GM21619 (cell line): ENCODE data around the gene PFKFB3.
"Not testable (repeated sequence)": the region's sequence is repeated elsewhere in the genome, so short reads cannot be mapped to it uniquely, and the experiment has no call there.

ENCODE experiments used
- ATAC-seq: cut with Tn5 transposase; IDR thresholded peaks from one replicate; pipeline ENCODE4 v1.9.1; 2021; ENCODE audit not compliant: unreplicated experiment

The PFKFB3 gene

DNA sequence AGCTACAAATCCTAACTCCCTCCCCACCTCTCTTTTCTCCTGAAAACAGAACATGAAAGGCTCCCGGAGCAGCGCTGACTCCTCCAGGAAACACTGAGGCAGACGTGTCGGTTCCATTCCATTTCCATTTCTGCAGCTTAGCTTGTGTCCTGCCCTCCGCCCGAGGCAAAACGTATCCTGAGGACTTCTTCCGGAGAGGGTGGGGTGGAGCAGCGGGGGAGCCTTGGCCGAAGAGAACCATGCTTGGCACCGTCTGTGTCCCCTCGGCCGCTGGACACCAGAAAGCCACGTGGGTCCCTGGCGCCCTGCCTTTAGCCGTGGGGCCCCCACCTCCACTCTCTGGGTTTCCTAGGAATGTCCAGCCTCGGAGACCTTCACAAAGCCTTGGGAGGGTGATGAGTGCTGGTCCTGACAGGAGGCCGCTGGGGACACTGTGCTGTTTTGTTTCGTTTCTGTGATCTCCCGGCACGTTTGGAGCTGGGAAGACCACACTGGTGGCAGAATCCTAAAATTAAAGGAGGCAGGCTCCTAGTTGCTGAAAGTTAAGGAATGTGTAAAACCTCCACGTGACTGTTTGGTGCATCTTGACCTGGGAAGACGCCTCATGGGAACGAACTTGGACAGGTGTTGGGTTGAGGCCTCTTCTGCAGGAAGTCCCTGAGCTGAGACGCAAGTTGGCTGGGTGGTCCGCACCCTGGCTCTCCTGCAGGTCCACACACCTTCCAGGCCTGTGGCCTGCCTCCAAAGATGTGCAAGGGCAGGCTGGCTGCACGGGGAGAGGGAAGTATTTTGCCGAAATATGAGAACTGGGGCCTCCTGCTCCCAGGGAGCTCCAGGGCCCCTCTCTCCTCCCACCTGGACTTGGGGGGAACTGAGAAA lies 30.4 kb downstream of the PFKFB3 start:
- ATAC-seq: no peak

DNA sequence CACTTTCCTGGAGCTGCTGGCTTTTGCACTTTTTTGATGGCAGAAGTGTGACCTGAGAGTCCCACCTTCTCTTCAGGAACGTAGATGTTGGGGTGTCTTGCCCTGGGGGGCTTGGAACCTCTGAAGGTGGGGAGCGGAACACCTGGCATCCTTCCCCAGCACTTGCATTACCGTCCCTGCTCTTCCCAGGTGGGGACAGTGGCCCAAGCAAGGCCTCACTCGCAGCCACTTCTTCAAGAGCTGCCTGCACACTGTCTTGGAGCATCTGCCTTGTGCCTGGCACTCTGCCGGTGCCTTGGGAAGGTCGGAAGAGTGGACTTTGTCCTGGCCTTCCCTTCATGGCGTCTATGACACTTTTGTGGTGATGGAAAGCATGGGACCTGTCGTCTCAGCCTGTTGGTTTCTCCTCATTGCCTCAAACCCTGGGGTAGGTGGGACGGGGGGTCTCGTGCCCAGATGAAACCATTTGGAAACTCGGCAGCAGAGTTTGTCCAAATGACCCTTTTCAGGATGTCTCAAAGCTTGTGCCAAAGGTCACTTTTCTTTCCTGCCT lies 31.1 kb downstream of the PFKFB3 start:
- ATAC-seq: no peak

DNA sequence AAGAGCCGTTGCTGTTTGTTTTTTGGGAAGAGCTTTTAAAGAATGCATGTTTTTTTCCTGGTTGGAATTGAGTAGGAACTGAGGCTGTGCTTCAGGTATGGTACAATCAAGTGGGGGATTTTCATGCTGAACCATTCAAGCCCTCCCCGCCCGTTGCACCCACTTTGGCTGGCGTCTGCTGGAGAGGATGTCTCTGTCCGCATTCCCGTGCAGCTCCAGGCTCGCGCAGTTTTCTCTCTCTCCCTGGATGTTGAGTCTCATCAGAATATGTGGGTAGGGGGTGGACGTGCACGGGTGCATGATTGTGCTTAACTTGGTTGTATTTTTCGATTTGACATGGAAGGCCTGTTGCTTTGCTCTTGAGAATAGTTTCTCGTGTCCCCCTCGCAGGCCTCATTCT lies 31.6 kb downstream of the PFKFB3 start:
- ATAC-seq: no peak

DNA sequence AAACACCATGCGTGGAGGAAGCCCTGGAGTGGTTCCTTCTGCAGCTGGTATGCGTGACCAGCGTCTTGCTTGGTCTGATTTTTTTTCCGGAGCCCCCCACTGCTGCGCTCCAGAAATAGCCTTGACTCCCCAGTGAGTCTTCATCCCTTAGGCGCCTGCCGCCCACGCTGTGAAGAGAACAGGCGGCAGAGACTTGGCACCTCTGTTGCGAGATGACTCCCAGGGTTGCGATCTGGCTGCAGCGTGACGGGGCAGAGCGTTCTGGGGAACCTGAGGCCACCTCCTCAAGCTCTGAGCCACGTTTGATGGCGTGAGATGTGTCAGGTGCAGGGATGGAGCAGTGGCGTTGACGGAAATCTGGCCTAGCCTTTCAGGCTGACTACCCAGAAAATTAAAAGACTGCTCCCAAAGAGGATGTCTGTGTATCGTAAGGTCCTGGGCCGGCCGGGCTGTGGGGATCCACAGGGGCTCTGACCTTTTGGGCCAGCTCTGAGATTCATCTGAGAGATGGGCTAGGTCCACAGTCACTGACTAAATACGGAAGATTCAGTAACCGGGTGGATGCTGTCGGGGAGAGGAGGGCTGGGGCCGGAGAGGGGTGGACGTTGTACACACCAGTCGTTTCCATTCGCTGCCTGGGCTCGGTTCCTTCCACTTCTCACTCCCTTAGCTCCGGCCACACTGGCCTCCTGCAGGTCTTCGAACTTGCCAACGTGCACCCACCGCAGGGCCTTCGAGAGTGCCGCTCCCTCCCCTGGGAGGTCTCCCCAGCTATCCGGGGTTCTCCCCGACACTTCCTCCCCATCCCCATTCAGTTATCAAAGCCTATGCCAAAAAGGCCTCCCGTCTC lies 33.8 kb downstream of the PFKFB3 start:
- no peak for ATAC-seq

DNA sequence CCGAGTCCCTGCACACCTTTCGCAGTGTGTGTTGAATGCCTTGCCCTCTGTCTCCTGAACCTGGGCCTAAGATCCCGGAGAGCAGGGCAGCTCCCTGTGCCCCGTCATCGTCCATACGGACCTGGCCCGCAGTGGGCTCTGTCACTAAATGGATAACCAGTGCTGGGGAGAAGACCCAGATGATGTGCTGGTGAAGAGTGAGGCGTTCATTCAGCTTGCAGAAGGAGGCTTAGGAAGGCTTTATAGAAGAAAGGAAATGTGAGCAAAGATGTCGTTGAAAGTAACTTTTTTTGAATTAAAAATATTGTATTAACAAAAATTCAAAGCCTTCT lies 34.4 kb downstream of the PFKFB3 start:
- no peak for ATAC-seq

DNA sequence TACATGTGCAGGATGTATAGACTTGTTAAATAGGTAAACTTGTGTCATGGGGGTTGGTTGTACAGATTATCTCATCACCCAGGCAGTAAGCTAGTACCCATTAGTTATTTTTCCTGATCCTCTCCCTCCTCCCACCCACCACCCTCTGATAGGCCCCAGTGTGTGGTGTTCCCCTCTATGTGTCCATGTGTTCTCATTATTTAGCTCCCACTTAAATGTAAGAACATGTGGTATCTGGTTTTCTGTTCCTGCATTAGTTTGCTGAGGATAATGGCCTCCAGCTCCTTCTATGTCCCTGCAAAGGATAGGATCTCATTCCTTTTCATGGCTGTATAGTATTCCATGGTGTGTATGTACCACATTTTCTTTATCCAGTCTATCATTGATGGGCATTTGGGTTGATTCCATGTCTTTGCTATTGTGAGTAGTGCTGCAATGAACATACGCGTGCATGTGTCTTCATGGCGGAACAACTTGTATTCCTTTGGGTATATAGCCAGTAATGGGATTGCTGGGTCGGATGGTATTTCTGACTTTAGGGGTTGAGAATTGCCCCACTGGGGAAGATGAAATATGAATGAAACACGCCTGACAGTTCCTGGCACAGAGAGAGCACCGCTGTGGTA lies 36.0 kb downstream of the PFKFB3 start:
- ATAC-seq: not testable (repeated sequence)

DNA sequence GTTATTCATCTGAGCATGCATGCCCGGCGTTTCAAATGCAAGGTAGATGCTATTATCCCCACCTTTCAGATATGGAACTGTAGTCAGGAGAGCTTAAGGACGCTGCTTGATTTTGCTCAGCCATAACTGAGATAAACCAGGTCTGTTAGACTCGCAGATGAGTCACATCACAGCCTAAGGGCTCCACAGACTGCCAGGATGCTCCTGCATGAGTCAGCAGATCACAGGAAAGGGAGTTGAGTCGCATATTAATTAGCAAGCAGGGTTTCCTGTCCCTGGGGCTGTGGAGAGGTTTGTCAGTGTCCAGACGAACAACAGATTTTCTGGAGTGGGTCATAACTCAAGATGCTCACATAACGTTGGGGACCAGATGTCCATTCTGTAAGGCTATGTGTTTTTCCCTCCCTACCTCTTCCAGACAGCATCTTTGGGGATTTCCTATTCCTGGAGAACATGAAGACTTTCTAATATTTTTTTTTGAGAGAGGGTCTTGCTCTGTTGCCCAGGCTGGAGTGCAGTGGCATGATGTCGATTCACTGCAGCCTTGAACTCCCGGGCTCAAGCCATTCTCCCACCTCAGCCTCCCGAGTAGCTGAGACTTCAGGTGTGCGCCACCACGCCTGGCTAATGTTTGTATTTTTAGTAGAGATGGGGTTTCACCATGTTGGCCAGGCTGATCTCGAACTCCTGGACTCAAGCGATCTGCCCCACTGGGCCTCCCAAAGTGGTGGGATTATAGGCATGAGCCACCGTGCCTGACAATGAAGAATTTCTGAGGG lies 36.7 kb downstream of the PFKFB3 start:
- no peak for ATAC-seq

DNA sequence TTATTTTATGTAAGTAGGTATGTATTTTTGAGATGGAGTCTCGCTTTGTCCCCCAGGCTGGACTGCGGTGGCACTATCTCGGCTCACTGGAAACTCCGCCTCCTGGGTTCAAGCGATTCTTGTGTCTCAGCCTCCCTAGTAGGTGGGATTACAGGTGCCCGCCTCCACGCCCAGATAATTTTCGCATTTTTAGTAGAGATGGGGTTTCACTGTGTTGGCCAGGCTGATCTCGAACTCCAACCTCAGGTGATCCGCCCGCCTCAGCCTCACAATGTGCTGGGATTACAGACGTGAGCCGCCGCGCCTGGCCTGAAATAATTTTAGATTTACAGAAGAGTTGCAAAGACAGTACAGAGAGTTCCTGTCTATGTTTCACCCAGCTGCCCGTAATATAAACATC lies 37.5 kb downstream of the PFKFB3 start:
- ATAC-seq: no peak

DNA sequence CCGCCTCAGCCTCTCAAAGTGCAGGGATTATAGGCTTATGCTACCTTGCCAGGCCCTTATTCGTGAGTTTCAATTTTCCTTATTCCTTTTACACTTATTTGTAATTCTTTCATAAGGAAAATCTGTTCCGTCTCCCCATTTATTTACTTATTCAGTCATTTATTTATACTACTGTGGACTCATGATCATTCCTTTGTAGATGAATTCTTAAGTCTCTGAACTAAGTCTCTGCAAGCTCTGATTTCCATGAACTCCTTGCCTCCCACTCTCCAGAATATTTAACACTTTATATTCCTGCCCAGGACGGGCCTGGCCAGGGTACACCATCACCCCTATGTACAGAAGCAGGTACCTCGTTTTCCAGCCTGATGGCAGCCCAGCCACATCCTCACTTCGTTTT lies 39.4 kb downstream of the PFKFB3 start:
- no peak for ATAC-seq

DNA sequence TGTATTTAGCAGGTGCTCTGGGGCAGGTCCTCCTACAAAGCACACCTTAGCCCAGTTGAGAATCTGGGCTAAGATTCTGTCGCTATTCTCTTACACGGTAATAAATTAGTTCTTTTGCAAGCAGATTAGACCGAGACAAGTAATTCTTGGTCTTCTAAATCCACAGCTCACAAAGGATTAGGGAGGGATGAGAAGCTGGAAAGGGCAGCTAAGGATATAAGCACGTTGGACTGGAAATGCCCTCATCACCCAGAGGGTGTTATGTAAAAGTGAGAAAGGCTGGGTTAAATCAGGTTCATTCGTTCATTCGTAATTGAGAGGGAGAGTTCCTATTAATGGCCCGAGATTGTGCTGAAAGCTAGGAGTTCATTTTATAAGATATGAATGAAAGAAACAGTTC lies 41.8 kb downstream of the PFKFB3 start:
- no peak for ATAC-seq

DNA sequence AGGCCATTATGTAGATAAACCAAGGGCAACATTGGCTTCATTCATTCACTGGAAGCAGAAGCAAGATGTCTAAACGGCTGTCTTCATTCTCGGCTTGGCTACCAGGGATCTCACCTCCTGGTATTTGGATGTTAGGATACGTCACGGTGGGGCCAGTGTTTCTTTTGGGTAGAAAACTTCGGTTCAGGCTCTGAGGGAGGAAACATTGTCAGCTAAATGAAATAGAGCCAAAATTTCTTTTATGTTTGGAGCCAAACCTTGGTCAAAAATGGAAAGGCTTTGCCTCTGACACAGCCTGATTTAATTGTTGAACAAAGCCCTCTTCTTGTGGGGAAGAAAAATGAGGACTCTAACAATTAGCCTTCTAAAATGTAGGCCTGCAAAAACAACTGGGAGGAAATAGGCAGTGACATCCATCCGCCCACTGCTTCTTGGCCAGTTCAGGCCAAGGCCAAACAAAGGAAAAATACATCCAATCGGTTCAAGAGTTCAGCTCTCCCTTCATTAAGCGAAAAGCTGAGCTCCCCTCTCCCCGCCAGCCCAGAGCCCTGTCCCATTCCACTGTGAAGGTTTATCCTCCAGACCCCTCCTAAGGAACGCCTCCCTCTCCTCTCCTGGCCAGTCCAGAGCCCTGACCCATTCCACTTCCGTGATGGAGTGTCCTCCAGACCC lies 44.4 kb downstream of the PFKFB3 start:
- no peak for ATAC-seq

DNA sequence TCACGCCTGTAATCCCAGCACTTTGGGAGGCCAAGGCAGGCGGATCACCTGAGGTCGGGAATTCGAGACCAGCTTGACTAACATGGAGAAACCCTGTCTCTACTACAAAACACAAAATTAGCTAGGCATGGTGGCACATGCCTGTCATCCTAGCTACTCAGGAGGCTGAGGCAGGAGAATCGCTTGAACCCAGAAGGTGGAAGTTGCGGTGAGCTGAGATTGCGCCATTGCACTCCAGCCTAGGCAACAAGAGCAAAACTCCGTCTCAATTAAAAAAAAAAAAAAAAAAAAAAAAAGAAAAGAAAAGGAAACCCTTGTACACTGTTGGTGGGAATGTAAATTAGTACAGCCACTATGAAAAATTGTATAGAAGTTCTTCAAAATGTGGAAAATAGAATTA lies 46.2 kb downstream of the PFKFB3 start:
- ATAC-seq: not testable (repeated sequence)

DNA sequence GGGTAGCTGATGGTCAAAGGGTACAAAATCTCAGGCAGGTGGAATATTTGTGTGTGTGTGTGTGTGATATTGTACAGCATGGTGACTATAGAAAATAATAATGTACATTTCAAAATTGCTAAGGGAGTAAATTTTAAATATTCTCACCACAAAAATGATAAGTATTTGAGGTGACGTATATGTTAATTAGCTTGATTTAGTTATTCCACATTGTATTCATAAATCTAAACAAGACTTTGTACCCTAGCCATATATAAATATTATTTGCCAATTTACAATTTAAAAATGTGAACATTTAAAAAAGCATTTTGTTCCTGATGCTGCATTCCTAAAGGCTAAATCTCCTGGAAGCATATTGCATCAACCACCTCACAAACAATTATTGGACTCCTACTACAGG lies 47.0 kb downstream of the PFKFB3 start:
- ATAC-seq: no peak

DNA sequence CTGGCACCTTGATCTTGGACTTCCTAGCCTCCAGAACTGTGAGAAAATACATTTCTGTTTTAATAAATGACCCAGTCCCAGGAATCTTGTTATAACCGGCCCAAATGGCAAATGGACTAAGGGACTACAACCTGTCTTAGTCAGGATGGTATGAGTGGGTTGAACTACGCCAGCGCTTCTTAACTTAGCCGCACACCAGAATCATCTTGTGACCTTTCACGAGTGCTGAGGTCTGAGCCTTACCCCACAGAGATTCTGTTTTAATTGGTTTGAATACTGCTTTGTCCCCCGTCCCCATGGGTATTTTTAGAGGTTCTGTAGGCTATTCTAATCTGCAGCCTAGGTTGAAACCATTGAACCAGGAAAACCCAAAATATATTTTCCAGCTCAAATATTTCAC lies 48.0 kb downstream of the PFKFB3 start:
- no peak for ATAC-seq

DNA sequence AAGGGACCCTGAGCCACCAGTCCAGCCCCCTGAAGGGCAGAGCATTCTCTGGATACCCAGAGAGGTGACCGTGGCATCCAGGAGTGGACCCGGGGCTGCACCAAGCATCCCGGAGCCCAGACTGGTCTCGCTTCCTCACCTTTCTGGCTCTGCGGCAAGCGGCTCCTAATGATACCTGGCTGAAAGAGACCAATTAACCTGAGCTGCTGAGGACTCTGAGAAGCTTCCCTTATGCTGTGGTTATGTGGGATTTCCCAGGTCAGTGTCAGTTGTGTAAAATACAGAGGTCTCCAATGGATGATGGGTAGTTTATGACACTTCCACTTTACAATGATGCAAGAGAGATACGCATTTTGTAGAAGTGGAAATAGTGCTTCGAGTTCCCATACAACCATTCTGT lies 51.5 kb downstream of the PFKFB3 start:
- no peak for ATAC-seq

DNA sequence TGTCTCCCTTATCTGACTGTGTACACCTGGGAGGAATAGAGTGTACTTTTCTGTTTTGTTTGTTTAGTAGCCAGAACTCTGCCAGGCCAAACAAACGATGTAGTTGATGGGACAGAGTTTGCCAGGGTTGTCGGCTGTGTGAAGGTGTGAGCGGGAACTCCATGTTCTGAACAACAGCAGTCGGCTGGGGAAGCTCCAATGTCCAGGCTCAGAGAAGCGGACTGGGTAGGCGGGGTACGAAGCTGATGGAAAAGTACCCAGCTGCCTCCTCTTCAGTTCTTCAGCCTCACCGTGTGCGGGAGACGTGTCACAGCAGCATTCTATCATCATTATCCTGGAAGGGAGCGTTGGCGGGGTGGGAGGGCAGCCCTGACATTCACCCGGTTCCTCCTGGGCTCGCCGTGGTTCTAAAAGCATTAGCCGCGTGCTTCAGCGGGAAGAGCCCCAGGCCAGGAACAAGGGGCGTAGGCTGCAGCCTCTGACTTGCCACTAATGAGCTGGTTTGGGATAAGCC lies 52.9 kb downstream of the PFKFB3 start:
- ATAC-seq: no peak

DNA sequence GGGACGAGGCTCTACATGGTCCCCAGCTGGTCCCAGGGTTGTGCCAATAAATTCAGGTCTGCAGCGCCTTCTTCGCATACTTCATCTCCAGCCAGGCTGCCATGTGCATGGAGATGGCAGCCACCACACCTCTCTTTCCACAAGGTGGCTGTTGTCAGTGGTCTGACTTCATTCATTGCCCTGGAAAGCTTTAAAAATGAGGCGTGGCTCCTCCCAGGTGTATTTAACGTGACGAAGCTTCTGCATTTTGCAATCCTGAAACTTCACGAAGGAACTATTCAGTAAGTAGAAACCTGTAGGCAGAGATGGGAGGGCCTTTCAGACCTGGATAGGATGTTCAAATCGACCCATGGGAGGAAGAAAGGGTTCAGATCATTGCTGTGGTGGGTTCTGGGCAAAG lies 53.7 kb downstream of the PFKFB3 start:
- no peak for ATAC-seq

DNA sequence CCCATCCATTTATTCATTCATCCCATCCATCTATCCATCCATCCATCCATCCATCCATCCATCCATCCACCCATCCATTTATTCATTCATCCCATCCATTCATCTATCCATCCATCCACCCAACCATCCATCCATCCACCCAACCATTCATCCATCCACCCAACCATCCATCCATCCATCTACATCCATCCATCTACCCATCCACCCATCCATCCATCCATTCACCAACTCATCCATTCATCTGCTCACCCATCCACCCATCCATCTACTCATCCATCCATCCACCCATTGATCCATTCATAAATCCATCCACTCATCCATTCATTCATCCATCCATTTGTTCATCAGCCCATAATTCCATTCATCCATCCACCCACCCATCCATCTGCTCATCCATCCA lies 56.4 kb downstream of the PFKFB3 start:
- no peak for ATAC-seq

DNA sequence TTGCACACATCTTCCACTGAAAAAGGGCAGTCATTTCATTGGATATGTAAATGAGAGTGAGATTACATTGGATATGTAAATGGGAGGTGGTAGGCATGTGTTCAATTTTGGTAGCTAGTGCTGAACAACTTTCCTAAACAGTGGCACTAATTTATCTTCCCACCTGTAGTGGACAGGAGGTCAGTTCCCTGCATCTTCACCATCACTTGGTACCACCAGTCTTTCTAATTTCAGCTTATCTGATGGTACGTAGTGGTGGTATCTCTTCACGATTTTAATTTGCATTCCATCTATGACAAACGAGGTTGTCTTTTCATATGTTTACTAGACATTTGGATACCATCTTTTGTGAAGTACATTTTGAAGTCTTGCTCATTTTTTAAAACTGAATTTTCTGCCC lies 58.1 kb downstream of the PFKFB3 start:
- ATAC-seq: no peak

DNA sequence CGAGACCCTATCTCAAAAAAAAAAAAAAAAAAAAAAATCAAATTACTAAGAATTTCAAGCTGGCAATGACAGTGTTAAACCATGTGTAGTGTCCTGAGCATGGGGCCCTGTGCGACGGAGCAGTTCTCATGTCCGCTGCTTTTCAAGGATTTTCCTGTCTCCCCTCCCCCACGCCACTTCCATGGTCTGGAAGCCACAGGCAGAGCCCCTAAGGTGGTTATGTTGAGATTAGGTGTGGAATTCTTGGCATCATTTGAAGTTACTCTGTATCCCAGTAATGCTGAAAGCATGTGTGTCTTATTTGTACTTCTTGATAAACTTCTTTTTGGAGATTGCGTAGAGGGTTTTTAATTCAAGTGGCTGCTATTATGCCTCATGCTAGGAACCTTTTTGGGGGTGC lies 65.2 kb downstream of the PFKFB3 start:
- no peak for ATAC-seq
